ENCODE measurements around the gene TSC22D2. TPM values are rescaled to one million over a fixed set of nuclear protein-coding genes. Genes with fewer than 3 reads are reported as not detected.

TSC22D2 gene
- polyA plus RNA-seq, 1 donor from 2014 or later, result 15.3 TPM

DNA sequence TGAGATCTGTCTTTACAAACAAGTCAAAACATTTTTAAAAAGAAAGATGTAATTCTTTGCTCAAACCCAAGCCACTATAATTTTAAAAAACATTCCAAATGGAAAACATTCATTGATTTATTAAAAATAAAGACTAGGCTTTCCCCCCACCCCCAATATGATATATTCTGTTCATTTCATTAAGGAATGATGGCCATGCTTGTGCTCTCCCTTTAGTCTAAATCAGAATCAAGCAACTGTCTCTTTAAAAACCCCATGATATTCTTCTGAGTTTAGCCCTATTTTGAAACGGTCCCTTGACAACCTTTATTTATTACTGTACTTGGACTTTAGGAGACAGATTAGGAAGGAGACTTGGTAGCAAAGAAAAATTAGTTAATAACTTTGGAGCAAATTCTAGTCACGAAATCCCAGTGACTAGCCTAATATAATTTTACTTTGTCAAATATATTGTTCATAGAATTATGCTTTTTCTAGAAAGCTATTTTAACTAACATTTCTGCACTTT, 38.4 kb downstream of the TSC22D2 start:
- Histone ChIP-seq H3K4me2 (ENCODE audit: low read length) (no peak overlapping the region), H3K27ac (ENCODE audit: low read length) (no peak overlapping the region), H4K20me1 (ENCODE audit: insufficient read depth) (no peaks in the 10 kb centered on the region), H3K27me3 (ENCODE audit: insufficient read depth, low read depth, low read length) (no peaks in the 10 kb centered on the region), H3K4me3 (ENCODE audit: low read length) (no peak overlapping the region), H3K9me2 (ENCODE audit: insufficient read depth, low read length) (no peaks in the 10 kb centered on the region), H2AFZ (ENCODE audit: low read depth, low read length) (no peak overlapping the region), H3F3A (ENCODE audit: insufficient read depth, low read length, poor library complexity, severe bottlenecking) (no peaks in the 10 kb centered on the region), H3K79me2 (replicated peaks; ENCODE audit: insufficient read depth, low read length) (peaks cover 24% of the 10 kb centered on the region), H3K36me3 (ENCODE audit: insufficient read depth, low read length) (no peaks in the 10 kb centered on the region), H3K9me3 (ENCODE audit: low read length) (no peaks in the 10 kb centered on the region), H3K9ac (ENCODE audit: low read length) (no peak overlapping the region)
- TF ChIP-seq TAF1 (IDR thresholded peaks at IDR 0.05; ENCODE audit: low read depth), result no peak
- no peak for TF ChIP-seq EZH2 (IDR thresholded peaks at IDR 0.05; ENCODE audit: borderline replicate concordance, insufficient read depth, low read length, poor library complexity, severe bottlenecking)
- no peak for TF ChIP-seq SMC3 (conservative IDR thresholded peaks at IDR 0.05; ENCODE audit: poor library complexity)
- no peak for TF ChIP-seq MXI1 (conservative IDR thresholded peaks at IDR 0.05; ENCODE audit: poor library complexity, severe bottlenecking)
- TF ChIP-seq RAD21 (conservative IDR thresholded peaks at IDR 0.05), result no peak
- TF ChIP-seq, protein P1, sequence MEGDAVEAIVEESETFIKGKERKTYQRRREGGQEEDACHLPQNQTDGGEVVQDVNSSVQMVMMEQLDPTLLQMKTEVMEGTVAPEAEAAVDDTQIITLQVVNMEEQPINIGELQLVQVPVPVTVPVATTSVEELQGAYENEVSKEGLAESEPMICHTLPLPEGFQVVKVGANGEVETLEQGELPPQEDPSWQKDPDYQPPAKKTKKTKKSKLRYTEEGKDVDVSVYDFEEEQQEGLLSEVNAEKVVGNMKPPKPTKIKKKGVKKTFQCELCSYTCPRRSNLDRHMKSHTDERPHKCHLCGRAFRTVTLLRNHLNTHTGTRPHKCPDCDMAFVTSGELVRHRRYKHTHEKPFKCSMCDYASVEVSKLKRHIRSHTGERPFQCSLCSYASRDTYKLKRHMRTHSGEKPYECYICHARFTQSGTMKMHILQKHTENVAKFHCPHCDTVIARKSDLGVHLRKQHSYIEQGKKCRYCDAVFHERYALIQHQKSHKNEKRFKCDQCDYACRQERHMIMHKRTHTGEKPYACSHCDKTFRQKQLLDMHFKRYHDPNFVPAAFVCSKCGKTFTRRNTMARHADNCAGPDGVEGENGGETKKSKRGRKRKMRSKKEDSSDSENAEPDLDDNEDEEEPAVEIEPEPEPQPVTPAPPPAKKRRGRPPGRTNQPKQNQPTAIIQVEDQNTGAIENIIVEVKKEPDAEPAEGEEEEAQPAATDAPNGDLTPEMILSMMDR (IDR thresholded peaks at IDR 0.05; ENCODE audit: poor library complexity, severe bottlenecking), result no peak
- no peak for TF ChIP-seq POLR2AphosphoS5 (IDR thresholded peaks at IDR 0.05)
- TF ChIP-seq EP300 (conservative IDR thresholded peaks at IDR 0.05; ENCODE audit: poor library complexity, severe bottlenecking), result no peak

GRCh38 chr3:150447084-150447483, 39.0 kb downstream of the TSC22D2 start:
- Histone ChIP-seq H3K9me3 (ENCODE audit: low read length) (no peaks in the 10 kb centered on the region), H3K9ac (ENCODE audit: low read length) (no peak overlapping the region), H3K4me3 (ENCODE audit: low read length) (no peak overlapping the region), H3K27me3 (ENCODE audit: insufficient read depth, low read depth, low read length) (no peaks in the 10 kb centered on the region), H3K36me3 (ENCODE audit: insufficient read depth, low read length) (no peaks in the 10 kb centered on the region), H2AFZ (ENCODE audit: low read depth, low read length) (no peak overlapping the region), H3K79me2 (replicated peaks; ENCODE audit: insufficient read depth, low read length) (peaks cover 24% of the 10 kb centered on the region), H3K27ac (ENCODE audit: low read length) (no peak overlapping the region), H3K4me2 (ENCODE audit: low read length) (no peak overlapping the region), H3K9me2 (ENCODE audit: insufficient read depth, low read length) (no peaks in the 10 kb centered on the region), H3F3A (ENCODE audit: insufficient read depth, low read length, poor library complexity, severe bottlenecking) (no peaks in the 10 kb centered on the region), H4K20me1 (ENCODE audit: insufficient read depth) (no peaks in the 10 kb centered on the region)
- TF ChIP-seq REST (IDR thresholded peaks at IDR 0.05; ENCODE audit: borderline replicate concordance) (no peak), MXI1 (conservative IDR thresholded peaks at IDR 0.05; ENCODE audit: poor library complexity, severe bottlenecking) (no peak), POLR2AphosphoS5 (IDR thresholded peaks at IDR 0.05) (no peak), SMC3 (conservative IDR thresholded peaks at IDR 0.05; ENCODE audit: poor library complexity) (no peak), RAD21 (conservative IDR thresholded peaks at IDR 0.05) (no peak), EP300 (conservative IDR thresholded peaks at IDR 0.05; ENCODE audit: poor library complexity, severe bottlenecking) (no peak), EZH2 (IDR thresholded peaks at IDR 0.05; ENCODE audit: borderline replicate concordance, insufficient read depth, low read length, poor library complexity, severe bottlenecking) (no peak)
